Mesendoderm (in vitro differentiated cells): ENCODE results near the gene STAT4. TPM values are rescaled to one million over a fixed set of nuclear protein-coding genes. Genes with fewer than 3 reads are reported as not detected.

Source experiments
- DNase-seq: peaks from one replicate; pipeline ENCODE4 v3.0.0; 2013
- H2AK5ac ChIP-seq: 2 replicates; pipeline ENCODE4 v1.6.1; 2013; ENCODE audit warnings: low read length, inconsistent platforms
- H2BK120ac ChIP-seq: 2 replicates; pipeline ENCODE4 v1.6.1; 2013; ENCODE audit warnings: low read depth, mild to moderate bottlenecking, low read length, moderate library complexity, mixed read lengths
- H2BK15ac ChIP-seq: replicated peaks from 2 replicates; pipeline ENCODE4 v1.6.1; 2013; ENCODE audit warnings: low read depth, mild to moderate bottlenecking, moderate library complexity
- H2BK5ac ChIP-seq: 2 replicates; pipeline ENCODE4 v1.6.1; 2013; ENCODE audit warnings: low read length, inconsistent platforms
- H3K18ac ChIP-seq: 2 replicates; pipeline ENCODE4 v1.6.1; 2013; ENCODE audit warnings: mild to moderate bottlenecking, low read length, mixed read lengths
- H3K23ac ChIP-seq: one replicate; pipeline ENCODE4 v1.6.1; 2013; ENCODE audit warnings: low read length
- H3K27ac ChIP-seq: 2 replicates; pipeline ENCODE4 v1.5.1; 2013; ENCODE audit warnings: low read depth, mild to moderate bottlenecking, inconsistent platforms, low read length, moderate library complexity
- H3K27me3 ChIP-seq: 2 replicates; pipeline ENCODE4 v1.6.1; 2013; ENCODE audit warnings: low read length, control low read depth, mild to moderate bottlenecking, inconsistent platforms; ENCODE audit not compliant: insufficient read depth, poor library complexity
- H3K36me3 ChIP-seq: 2 replicates; pipeline ENCODE4 v1.6.1; 2013; ENCODE audit warnings: low read length, inconsistent platforms; ENCODE audit not compliant: control insufficient read depth, insufficient read depth
- H3K4ac ChIP-seq: one replicate; pipeline ENCODE4 v1.6.1; 2013; ENCODE audit warnings: low read depth, mild to moderate bottlenecking, low read length, moderate library complexity
- H3K4me1 ChIP-seq: 2 replicates; pipeline ENCODE4 v1.6.1; 2013; ENCODE audit warnings: low read depth, low read length, inconsistent platforms; ENCODE audit not compliant: control insufficient read depth
- H3K4me2 ChIP-seq: 2 replicates; pipeline ENCODE4 v1.6.1; 2013; ENCODE audit warnings: low read length
- H3K4me3 ChIP-seq: 2 replicates; pipeline ENCODE4 v1.5.1; 2013; ENCODE audit warnings: mild to moderate bottlenecking, low read length
- H3K56ac ChIP-seq: one replicate; pipeline ENCODE4 v1.6.1; 2013; ENCODE audit warnings: low read length
- H3K79me1 ChIP-seq: 2 replicates; pipeline ENCODE4 v1.6.1; 2013; ENCODE audit warnings: low read length, inconsistent platforms
- H3K79me2 ChIP-seq: 2 replicates; pipeline ENCODE4 v1.6.1; 2013; ENCODE audit warnings: mild to moderate bottlenecking, low read length; ENCODE audit not compliant: control insufficient read depth, insufficient read depth
- H3K9ac ChIP-seq: 2 replicates; pipeline ENCODE4 v1.6.1; 2013; ENCODE audit warnings: low read length, inconsistent platforms
- H4K5ac ChIP-seq: one replicate; pipeline ENCODE4 v1.6.1; 2013; ENCODE audit warnings: low read length
- H4K8ac ChIP-seq: one replicate; pipeline ENCODE4 v1.6.1; 2013; ENCODE audit warnings: low read depth, mild to moderate bottlenecking, control low read depth, low read length, moderate library complexity
- WGBS: extraction: QIAGEN DNeasy Blood & Tissue Kit; methylation state at CpG from one replicate; pipeline ENCODE4 v1.1.7; 2013; ENCODE audit warnings: low lambda C conversion rate, missing lambda C conversion rate; ENCODE audit not compliant: insufficient coverage; ENCODE audit errors: extremely low coverage; 5-methylcytosine and 5-hydroxymethylcytosine counted together
- polyA plus RNA-seq, 2 experiments: library from polyadenylated mRNA; stranded (reverse); fragments of 200-250 nt; gene quantifications; one replicate each; pipeline ENCODE4 v1.2.3, GENCODE V29; 2013

Gene STAT4, protein sequence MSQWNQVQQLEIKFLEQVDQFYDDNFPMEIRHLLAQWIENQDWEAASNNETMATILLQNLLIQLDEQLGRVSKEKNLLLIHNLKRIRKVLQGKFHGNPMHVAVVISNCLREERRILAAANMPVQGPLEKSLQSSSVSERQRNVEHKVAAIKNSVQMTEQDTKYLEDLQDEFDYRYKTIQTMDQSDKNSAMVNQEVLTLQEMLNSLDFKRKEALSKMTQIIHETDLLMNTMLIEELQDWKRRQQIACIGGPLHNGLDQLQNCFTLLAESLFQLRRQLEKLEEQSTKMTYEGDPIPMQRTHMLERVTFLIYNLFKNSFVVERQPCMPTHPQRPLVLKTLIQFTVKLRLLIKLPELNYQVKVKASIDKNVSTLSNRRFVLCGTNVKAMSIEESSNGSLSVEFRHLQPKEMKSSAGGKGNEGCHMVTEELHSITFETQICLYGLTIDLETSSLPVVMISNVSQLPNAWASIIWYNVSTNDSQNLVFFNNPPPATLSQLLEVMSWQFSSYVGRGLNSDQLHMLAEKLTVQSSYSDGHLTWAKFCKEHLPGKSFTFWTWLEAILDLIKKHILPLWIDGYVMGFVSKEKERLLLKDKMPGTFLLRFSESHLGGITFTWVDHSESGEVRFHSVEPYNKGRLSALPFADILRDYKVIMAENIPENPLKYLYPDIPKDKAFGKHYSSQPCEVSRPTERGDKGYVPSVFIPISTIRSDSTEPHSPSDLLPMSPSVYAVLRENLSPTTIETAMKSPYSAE
- polyA plus RNA-seq (2013, experiment 1 of 2): 0.14 TPM
- 0.32 TPM for polyA plus RNA-seq (2013, experiment 2 of 2)

DNA sequence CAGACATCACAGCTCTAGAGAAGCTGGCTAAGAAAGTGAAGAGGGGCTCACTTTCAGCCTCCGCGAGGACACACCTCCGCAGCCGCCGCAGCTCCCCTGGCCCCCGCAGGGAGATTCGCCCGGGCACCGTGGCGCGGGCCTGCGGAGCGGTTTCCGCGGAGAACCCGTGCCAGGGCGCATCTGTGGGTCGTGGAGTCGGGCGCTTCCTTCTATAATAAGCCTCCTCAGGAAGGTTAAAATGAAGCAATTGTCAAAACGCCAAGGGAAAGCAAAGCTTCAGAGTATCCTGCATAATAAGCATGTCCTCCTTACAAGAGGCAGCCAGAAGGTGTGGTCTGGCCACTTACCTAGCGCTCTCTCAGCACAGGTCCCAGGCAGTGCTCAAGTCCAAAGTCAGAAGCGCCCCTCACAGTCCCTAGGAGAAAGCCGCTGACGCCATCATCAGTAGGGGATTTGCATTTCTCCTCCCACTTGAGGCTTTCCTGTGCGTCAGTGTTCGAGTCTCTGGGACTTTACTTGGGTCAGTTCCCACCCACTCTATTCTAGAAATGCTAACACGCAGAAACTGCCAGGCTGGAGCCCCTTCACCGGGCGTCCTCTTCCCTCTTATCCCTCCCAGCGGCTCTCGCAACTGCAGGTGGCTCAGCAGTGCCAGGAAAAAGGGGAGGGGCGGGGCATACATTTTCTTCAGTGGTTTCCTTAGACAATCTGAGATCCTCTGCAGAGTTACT is at the start of gene STAT4:
STAT4 (minus strand) TSS at position 395 of the 731 bp plus-strand sequence. CDS start 2,791 bp downstream, outside the sequence.
- no peak within 1 kb of the TSS for H4K5ac ChIP-seq
- no peak within 1 kb of the TSS for H3K27ac ChIP-seq
- no peak within 1 kb of the TSS for H3K4ac ChIP-seq
- no peak within 1 kb of the TSS for H2BK120ac ChIP-seq
- peak within 1 kb of the TSS; percentile 57 for H3K56ac ChIP-seq
- peaks cover 2% of the 10 kb centered on the region for H3K27me3 ChIP-seq
- H3K36me3 ChIP-seq: no peaks in the 10 kb centered on the region
- H3K4me2 ChIP-seq: peak within 1 kb of the TSS; percentile 62
- H2BK15ac ChIP-seq: no peak within 1 kb of the TSS
- peak within 1 kb of the TSS; percentile 19 for H2AK5ac ChIP-seq
- H3K79me1 ChIP-seq: no peaks in the 10 kb centered on the region
- peak; percentile 87 for DNase-seq
- H3K23ac ChIP-seq: no peak within 1 kb of the TSS
- H2BK5ac ChIP-seq: no peak within 1 kb of the TSS
- peak within 1 kb of the TSS; percentile 4 for H3K9ac ChIP-seq
- WGBS: no CpG with 5 or more reads among the region's 33 CpGs
- H3K18ac ChIP-seq: no peak within 1 kb of the TSS
- no peak within 1 kb of the TSS for H4K8ac ChIP-seq
- peaks cover 5% of the 10 kb centered on the region for H3K4me1 ChIP-seq
- H3K4me3 ChIP-seq: peak within 1 kb of the TSS; percentile 35
- no peaks in the 10 kb centered on the region for H3K79me2 ChIP-seq

DNA sequence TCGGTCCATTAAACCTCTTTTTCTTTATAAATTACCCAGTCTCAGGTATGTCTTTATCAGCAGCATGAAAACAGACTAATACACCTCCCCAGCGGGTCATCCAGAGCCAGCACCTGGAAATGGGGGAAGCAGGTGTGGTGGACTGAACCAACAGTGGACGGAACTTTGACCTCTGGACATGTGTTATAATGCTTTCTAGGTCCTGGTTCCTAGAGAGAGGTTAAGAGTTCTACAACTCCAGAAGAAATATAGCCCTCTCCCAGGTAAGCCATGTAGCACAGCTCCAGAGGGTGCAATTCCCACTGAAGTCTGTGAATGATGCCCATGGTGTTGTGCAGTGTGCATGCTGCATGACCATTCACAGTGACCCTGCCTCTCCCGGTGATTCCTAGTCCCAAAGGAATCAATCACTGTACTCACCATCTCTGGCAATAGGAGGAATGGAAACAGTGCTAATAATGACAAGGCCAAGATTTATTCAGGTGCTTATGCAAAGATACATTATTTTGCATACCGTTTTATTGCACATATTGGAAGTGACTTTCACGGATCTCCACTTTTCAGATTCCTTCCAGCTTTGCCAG is 49.2 kb upstream of the STAT4 start:
- Histone ChIP-seq H3K36me3 (no peaks in the 10 kb centered on the region), H2AK5ac (no peak overlapping the region), H4K5ac (no peak overlapping the region), H3K56ac (no peak overlapping the region), H3K4me1 (no peaks in the 10 kb centered on the region), H3K18ac (no peak overlapping the region), H2BK15ac (no peak overlapping the region), H3K79me2 (no peaks in the 10 kb centered on the region), H2BK120ac (no peak overlapping the region), H4K8ac (no peak overlapping the region), H3K4me3 (no peak overlapping the region), H3K4me2 (no peak overlapping the region), H3K9ac (no peak overlapping the region), H3K4ac (no peak overlapping the region), H2BK5ac (no peak overlapping the region), H3K79me1 (no peaks in the 10 kb centered on the region), H3K27me3 (no peaks in the 10 kb centered on the region), H3K23ac (no peak overlapping the region), H3K27ac (no peak overlapping the region)
- DNase-seq: no peak
- no CpG with 5 or more reads among the region's 6 CpGs for WGBS

DNA sequence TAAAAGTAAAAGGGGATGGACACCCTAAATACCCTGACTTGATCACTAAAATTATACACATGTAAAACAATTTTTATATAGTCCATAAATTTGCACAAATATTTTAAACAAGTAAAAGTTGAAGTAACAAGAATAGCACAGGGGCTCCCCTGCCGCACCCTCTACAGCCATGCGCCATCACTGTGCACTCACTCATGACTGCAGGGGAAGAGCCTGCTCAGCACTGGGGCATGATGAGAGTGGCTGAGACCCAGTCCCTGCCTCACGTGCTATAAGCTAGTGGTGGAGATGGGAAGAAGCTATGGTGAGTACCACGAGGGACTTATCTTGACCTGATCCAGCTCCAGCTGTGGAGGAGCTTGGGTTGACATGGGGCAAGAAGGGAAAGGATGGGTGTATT is 47.5 kb upstream of the STAT4 start:
- WGBS: no CpG with 5 or more reads among the region's 4 CpGs

DNA sequence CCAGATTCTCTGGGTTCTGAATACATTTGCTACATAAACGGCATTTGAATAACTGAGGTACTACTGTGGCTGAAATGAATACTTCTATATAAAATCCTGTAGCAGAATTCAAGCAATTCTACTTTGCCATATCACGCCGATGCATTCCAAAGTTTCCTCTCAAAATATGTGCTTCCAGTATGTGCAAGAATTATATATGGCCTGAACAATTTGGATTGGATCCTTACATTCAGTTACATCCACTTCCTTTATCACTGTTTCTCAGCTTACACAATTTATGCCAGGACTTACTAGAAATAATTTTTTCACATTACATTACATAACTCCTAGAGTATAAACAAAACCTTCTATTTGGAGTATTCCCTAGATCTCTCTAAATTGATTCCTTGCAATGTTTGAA is 46.3 kb upstream of the STAT4 start:
- Histone ChIP-seq H3K18ac (no peak overlapping the region), H2BK120ac (no peak overlapping the region), H3K4me2 (no peak overlapping the region), H3K56ac (no peak overlapping the region), H3K9ac (no peak overlapping the region), H3K27ac (no peak overlapping the region), H4K8ac (no peak overlapping the region), H4K5ac (no peak overlapping the region), H3K4me1 (no peaks in the 10 kb centered on the region), H3K4me3 (no peak overlapping the region), H2BK5ac (no peak overlapping the region), H3K79me2 (no peaks in the 10 kb centered on the region), H3K4ac (no peak overlapping the region), H2BK15ac (no peak overlapping the region), H3K79me1 (no peaks in the 10 kb centered on the region), H3K36me3 (no peaks in the 10 kb centered on the region), H3K23ac (no peak overlapping the region), H2AK5ac (no peak overlapping the region), H3K27me3 (no peaks in the 10 kb centered on the region)
- no peak for DNase-seq
- WGBS: no CpG with 5 or more reads among the region's 3 CpGs

More for the DNA sequence above, 47.5 kb upstream of the STAT4 start:
- H2BK5ac ChIP-seq: no peak overlapping the region
- no peak overlapping the region for H3K56ac ChIP-seq
- H3K79me1 ChIP-seq: no peaks in the 10 kb centered on the region
- no peak overlapping the region for H4K8ac ChIP-seq
- no peak overlapping the region for H3K4ac ChIP-seq
- H3K4me2 ChIP-seq: no peak overlapping the region
- no peaks in the 10 kb centered on the region for H3K79me2 ChIP-seq
- H2BK120ac ChIP-seq: no peak overlapping the region
- no peaks in the 10 kb centered on the region for H3K4me1 ChIP-seq
- no peak for DNase-seq
- H2AK5ac ChIP-seq: no peak overlapping the region
- no peak overlapping the region for H3K9ac ChIP-seq
- H3K36me3 ChIP-seq: no peaks in the 10 kb centered on the region
- no peak overlapping the region for H3K23ac ChIP-seq
- no peak overlapping the region for H3K18ac ChIP-seq
- no peaks in the 10 kb centered on the region for H3K27me3 ChIP-seq
- H3K27ac ChIP-seq: no peak overlapping the region
- H4K5ac ChIP-seq: no peak overlapping the region
- H3K4me3 ChIP-seq: no peak overlapping the region
- H2BK15ac ChIP-seq: no peak overlapping the region

DNA sequence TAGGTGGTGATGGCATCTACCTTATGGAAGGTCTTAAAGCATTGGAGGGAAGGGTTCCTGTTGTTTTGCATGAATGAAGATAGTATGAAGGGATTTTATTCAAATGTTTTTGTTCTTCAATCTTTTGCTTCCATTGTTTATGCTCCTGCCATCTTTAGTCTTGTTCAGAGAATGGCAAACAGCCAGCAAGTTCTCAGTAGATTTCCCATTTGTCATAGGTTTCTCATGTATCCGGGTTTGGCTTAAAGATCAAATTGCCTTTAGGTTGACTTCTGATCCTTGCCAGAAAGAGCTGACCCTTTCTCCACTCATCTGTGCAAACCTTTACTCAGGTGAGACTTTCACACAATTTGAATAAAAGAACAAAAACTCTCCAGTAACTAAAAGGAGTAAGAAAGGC is 44.2 kb upstream of the STAT4 start:
- WGBS: no CpG with 5 or more reads among the region's 1 CpG
- Histone ChIP-seq H3K27me3 (no peaks in the 10 kb centered on the region), H3K9ac (no peak overlapping the region), H2AK5ac (no peak overlapping the region), H2BK15ac (no peak overlapping the region), H3K23ac (no peak overlapping the region), H3K79me1 (no peaks in the 10 kb centered on the region), H3K4me2 (no peak overlapping the region), H3K79me2 (no peaks in the 10 kb centered on the region), H3K4ac (no peak overlapping the region), H3K56ac (no peak overlapping the region), H3K4me1 (no peaks in the 10 kb centered on the region), H3K18ac (no peak overlapping the region), H2BK120ac (no peak overlapping the region), H2BK5ac (no peak overlapping the region), H4K5ac (no peak overlapping the region), H3K36me3 (no peaks in the 10 kb centered on the region), H4K8ac (no peak overlapping the region), H3K4me3 (no peak overlapping the region), H3K27ac (no peak overlapping the region)
- DNase-seq: no peak
